OCI-LY7 (cell line): ENCODE measurements around the gene LPAR4.

Source experiments
- CTCF ChIP-seq: fragments of 200-600 bp; sonication (generic); conservative IDR thresholded peaks from 2 replicates; pipeline ENCODE4 v1.5.1; 2014; ENCODE audit warnings: mild to moderate bottlenecking, antibody characterized with exemption, low read length, moderate library complexity, mixed read lengths
- EZH2phosphoT487 ChIP-seq: fragments of 200-600 bp; sonication (generic); IDR thresholded peaks from 2 replicates; pipeline ENCODE4 v1.6.1; 2018; ENCODE audit warnings: low read depth, borderline replicate concordance, mild to moderate bottlenecking, mixed run types, antibody characterized with exemption, low read length, moderate library complexity, mixed read lengths

DNA sequence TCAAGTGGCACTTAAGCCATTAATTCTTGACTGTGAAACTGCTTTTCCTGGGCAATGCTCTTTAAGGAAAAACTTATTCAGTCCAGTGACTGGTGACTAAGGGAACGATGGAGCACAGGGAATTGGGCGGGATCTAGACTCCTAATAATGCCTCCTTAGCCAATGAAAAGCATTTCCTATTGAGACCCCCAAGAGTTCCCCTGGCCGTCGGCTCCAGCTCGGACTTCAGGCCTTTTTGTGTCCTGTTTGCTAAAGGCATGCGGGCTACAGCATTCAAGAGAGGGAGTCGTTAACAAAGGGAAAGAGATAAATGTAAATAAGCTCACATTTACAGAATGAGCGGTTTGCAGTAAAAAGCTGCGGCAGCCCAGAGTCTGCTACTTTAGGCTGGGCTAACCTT, at the start of gene LPAR4:
- TF ChIP-seq CTCF (no peak), EZH2phosphoT487 (no peak)
